ENCODE measurements around the gene PPTC7.
"Not testable (repeated sequence)": the region's sequence is repeated elsewhere in the genome, so short reads cannot be mapped to it uniquely, and the experiment has no call there.

The PPTC7 gene

GRCh38 chr12:110562386-110562785 lies 20.7 kb downstream of the PPTC7 start:
- not testable (repeated sequence) for DNase-seq

- DNase-seq, result no peak
Measured at GRCh38 chr12:110561471-110562201, 21.5 kb downstream of the PPTC7 start.

- no peak for DNase-seq
Measured at GRCh38 chr12:110560946-110561345, 22.2 kb downstream of the PPTC7 start.

- no peak for DNase-seq
Measured at GRCh38 chr12:110560048-110560447, 23.1 kb downstream of the PPTC7 start.

GRCh38 chr12:110558945-110559344 lies 24.2 kb downstream of the PPTC7 start:
- not testable (repeated sequence) for DNase-seq

- no peak for DNase-seq
Measured at GRCh38 chr12:110557300-110557699, 25.8 kb downstream of the PPTC7 start.

GRCh38 chr12:110556705-110557104 lies 26.4 kb downstream of the PPTC7 start:
- DNase-seq, result no peak

- no peak for DNase-seq
Measured at GRCh38 chr12:110555577-110556406, 27.3 kb downstream of the PPTC7 start.

- DNase-seq, result no peak
Measured at GRCh38 chr12:110554184-110554583, 28.9 kb downstream of the PPTC7 start.

GRCh38 chr12:110550981-110551380 lies 32.1 kb downstream of the PPTC7 start:
- no peak for DNase-seq

- no peak for DNase-seq
Measured at GRCh38 chr12:110549716-110550115, 33.4 kb downstream of the PPTC7 start.

GRCh38 chr12:110548678-110549077 lies 34.4 kb downstream of the PPTC7 start:
- no peak for DNase-seq

GRCh38 chr12:110547090-110547489 lies 36.0 kb downstream of the PPTC7 start:
- no peak for DNase-seq

- no peak for DNase-seq
Measured at GRCh38 chr12:110546339-110546738, 36.8 kb downstream of the PPTC7 start.

GRCh38 chr12:110545812-110546211 lies 37.3 kb downstream of the PPTC7 start:
- DNase-seq, result no peak

GRCh38 chr12:110545259-110545658 lies 37.9 kb downstream of the PPTC7 start:
- DNase-seq, result not testable (repeated sequence)

- no peak for DNase-seq
Measured at GRCh38 chr12:110543965-110544364, 39.2 kb downstream of the PPTC7 start.

GRCh38 chr12:110543252-110543959 lies 39.7 kb downstream of the PPTC7 start:
- DNase-seq, result peak in 33 of 51 donors; percentile 1 to 70 (median 33)

- DNase-seq, result no peak
Measured at GRCh38 chr12:110540048-110540447, 43.1 kb downstream of the PPTC7 start.

GRCh38 chr12:110538869-110539622 lies 44.1 kb downstream of the PPTC7 start:
- DNase-seq, result no peak

Measured in hypothalamus (tissue), 51 donors.